ENCODE measurements around the gene FHL1.

The FHL1 gene

DNA sequence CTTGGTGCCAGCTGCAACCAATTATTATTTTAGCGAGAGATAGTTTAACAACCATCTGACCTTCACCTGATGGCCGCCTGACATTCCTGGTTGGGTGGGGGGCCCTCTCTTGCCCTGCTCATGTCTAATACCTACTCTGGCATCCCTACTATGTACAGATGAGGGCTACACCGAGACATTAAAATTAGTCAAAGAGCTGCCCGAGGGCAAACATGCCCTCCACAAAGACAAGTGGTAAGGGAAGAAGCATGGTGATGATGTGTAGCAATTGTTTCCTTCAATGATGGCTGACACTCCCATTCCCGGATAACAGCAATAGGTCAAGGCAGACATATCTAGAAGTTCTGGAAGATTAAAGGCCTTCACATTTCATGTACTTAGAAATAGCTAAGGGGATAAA lies 54.3 kb downstream of the FHL1 start:
- no peaks in the 10 kb centered on the region for H3K9me3 ChIP-seq (ENCODE audit: insufficient read depth, low read length)
- no peaks in the 10 kb centered on the region for H3K27me3 ChIP-seq (ENCODE audit: insufficient read depth, insufficient read length)
- no peaks in the 10 kb centered on the region for H3K4me1 ChIP-seq (ENCODE audit: insufficient read depth, insufficient read length)
- H3K36me3 ChIP-seq (ENCODE audit: insufficient read depth, insufficient read length, low read length): no peaks in the 10 kb centered on the region
- TF ChIP-seq SUZ12 (IDR thresholded peaks at IDR 0.05; ENCODE audit: extremely low read depth, insufficient read depth, insufficient read length): no peak
- TF ChIP-seq ZNF274 (IDR thresholded peaks at IDR 0.05; ENCODE audit: low read depth, low read length): no peak
- no peak for TF ChIP-seq YY1 (IDR thresholded peaks at IDR 0.05; ENCODE audit: insufficient read depth, insufficient read length)
- no peak overlapping the region for H3K4me3 ChIP-seq (ENCODE audit: insufficient read length, low read depth)
- H3K9ac ChIP-seq (ENCODE audit: insufficient read length, low read depth): no peak overlapping the region
- DNase-seq (ENCODE audit: low read depth, low spot score): no peak

DNA sequence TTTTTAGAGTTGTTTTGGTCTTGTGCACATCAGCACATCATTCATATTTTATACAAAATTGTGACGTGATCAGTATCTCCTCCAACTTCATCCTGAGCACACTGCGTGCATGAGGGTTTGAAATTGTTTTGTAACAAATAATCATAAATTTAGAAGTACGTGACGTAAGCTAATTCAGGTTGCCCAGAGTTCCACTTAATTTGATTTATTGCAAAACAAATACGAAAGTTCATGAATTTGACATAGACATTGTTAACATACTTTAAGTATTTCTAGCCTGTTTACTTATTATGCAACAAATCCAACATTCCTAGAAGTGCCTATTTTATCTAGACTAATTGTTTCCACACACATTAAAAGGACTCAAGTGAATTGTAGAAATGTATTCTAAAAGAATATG lies 55.6 kb downstream of the FHL1 start:
- TF ChIP-seq ZNF274 (IDR thresholded peaks at IDR 0.05; ENCODE audit: low read depth, low read length) (no peak), YY1 (IDR thresholded peaks at IDR 0.05; ENCODE audit: insufficient read depth, insufficient read length) (no peak), SUZ12 (IDR thresholded peaks at IDR 0.05; ENCODE audit: extremely low read depth, insufficient read depth, insufficient read length) (no peak)
- Histone ChIP-seq H3K9me3 (ENCODE audit: insufficient read depth, low read length) (no peaks in the 10 kb centered on the region), H3K27me3 (ENCODE audit: insufficient read depth, insufficient read length) (no peaks in the 10 kb centered on the region), H3K9ac (ENCODE audit: insufficient read length, low read depth) (no peak overlapping the region), H3K4me1 (ENCODE audit: insufficient read depth, insufficient read length) (no peaks in the 10 kb centered on the region), H3K36me3 (ENCODE audit: insufficient read depth, insufficient read length, low read length) (peaks cover under 1% of the 10 kb centered on the region), H3K4me3 (ENCODE audit: insufficient read length, low read depth) (no peak overlapping the region)
- DNase-seq (ENCODE audit: low read depth, low spot score): no peak

DNA sequence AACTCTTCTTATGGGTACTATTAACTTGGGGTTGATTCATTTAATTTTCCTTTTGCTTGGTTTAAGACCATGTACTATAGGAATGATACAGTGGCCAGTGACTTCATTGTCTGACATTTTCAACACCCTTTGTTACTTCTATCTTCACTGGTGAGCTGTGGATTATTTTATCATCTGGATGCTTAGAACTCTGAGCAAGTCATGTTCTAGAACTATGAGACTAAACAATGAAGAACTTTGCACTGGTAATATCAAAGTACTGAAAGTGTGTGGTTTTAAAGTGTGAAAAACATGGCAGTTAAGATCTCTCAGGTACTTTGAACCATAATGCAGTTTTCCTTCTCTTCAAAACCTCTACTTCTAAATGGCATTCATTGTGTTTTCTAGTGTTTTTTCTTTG lies 56.1 kb downstream of the FHL1 start:
- TF ChIP-seq SUZ12 (IDR thresholded peaks at IDR 0.05; ENCODE audit: extremely low read depth, insufficient read depth, insufficient read length): no peak
- no peak for TF ChIP-seq ZNF274 (IDR thresholded peaks at IDR 0.05; ENCODE audit: low read depth, low read length)
- TF ChIP-seq YY1 (IDR thresholded peaks at IDR 0.05; ENCODE audit: insufficient read depth, insufficient read length): no peak
- Histone ChIP-seq H3K9ac (ENCODE audit: insufficient read length, low read depth) (no peak overlapping the region), H3K36me3 (ENCODE audit: insufficient read depth, insufficient read length, low read length) (peaks cover 4% of the 10 kb centered on the region), H3K27me3 (ENCODE audit: insufficient read depth, insufficient read length) (no peaks in the 10 kb centered on the region), H3K4me1 (ENCODE audit: insufficient read depth, insufficient read length) (no peaks in the 10 kb centered on the region), H3K9me3 (ENCODE audit: insufficient read depth, low read length) (no peaks in the 10 kb centered on the region), H3K4me3 (ENCODE audit: insufficient read length, low read depth) (no peak overlapping the region)
- no peak for DNase-seq (ENCODE audit: low read depth, low spot score)

DNA sequence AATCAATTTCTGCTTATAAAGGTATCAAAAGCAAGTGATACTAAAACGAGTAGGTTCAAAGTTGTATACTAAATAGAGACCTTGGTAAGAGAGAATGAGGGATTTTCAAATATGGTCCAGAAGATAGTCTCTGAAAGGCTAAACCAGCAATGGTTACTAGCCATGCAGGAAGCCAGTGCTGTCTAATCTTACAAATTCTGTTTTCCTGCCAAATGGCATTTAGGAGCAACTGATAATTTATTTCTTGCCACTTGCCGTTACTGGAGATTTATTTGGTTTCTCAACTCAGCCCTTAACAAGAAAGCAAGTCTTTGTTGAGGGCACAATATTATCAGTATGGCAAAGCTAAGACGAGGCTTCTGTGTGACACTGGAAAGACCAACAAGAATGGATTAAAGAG lies 56.6 kb downstream of the FHL1 start:
- no peak for TF ChIP-seq SUZ12 (IDR thresholded peaks at IDR 0.05; ENCODE audit: extremely low read depth, insufficient read depth, insufficient read length)
- no peak for TF ChIP-seq ZNF274 (IDR thresholded peaks at IDR 0.05; ENCODE audit: low read depth, low read length)
- no peak for TF ChIP-seq YY1 (IDR thresholded peaks at IDR 0.05; ENCODE audit: insufficient read depth, insufficient read length)
- H3K9ac ChIP-seq (ENCODE audit: insufficient read length, low read depth): no peak overlapping the region
- no peaks in the 10 kb centered on the region for H3K4me1 ChIP-seq (ENCODE audit: insufficient read depth, insufficient read length)
- peaks cover 4% of the 10 kb centered on the region for H3K36me3 ChIP-seq (ENCODE audit: insufficient read depth, insufficient read length, low read length)
- H3K27me3 ChIP-seq (ENCODE audit: insufficient read depth, insufficient read length): no peaks in the 10 kb centered on the region
- DNase-seq (ENCODE audit: low read depth, low spot score): no peak
- H3K9me3 ChIP-seq (ENCODE audit: insufficient read depth, low read length): no peaks in the 10 kb centered on the region
- H3K4me3 ChIP-seq (ENCODE audit: insufficient read length, low read depth): no peak overlapping the region

DNA sequence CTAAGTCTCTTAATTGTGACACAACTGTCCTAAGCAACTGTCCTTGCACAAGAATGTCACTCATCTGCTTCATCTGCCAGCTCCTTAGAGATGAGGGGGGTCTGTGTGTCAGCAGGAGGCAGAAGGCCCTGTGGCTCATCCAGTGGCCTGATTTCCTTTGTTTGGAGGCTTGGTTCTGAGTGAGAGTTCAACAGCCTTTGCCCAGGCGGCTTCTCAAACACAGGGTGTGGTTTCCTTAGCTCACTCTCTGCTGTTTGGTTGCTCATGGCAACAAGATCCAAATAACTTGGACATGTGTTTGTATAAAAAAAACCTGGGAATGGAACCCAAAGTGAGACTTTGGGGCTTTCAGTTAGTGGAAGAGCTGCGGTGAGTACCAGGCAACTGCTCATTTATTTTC lies 57.2 kb downstream of the FHL1 start:
- Histone ChIP-seq H3K9ac (ENCODE audit: insufficient read length, low read depth) (no peak overlapping the region), H3K36me3 (ENCODE audit: insufficient read depth, insufficient read length, low read length) (peaks cover 4% of the 10 kb centered on the region), H3K9me3 (ENCODE audit: insufficient read depth, low read length) (no peaks in the 10 kb centered on the region), H3K4me1 (ENCODE audit: insufficient read depth, insufficient read length) (no peaks in the 10 kb centered on the region), H3K4me3 (ENCODE audit: insufficient read length, low read depth) (no peak overlapping the region), H3K27me3 (ENCODE audit: insufficient read depth, insufficient read length) (no peaks in the 10 kb centered on the region)
- TF ChIP-seq ZNF274 (IDR thresholded peaks at IDR 0.05; ENCODE audit: low read depth, low read length): no peak
- no peak for TF ChIP-seq YY1 (IDR thresholded peaks at IDR 0.05; ENCODE audit: insufficient read depth, insufficient read length)
- TF ChIP-seq SUZ12 (IDR thresholded peaks at IDR 0.05; ENCODE audit: extremely low read depth, insufficient read depth, insufficient read length): no peak
- no peak for DNase-seq (ENCODE audit: low read depth, low spot score)

DNA sequence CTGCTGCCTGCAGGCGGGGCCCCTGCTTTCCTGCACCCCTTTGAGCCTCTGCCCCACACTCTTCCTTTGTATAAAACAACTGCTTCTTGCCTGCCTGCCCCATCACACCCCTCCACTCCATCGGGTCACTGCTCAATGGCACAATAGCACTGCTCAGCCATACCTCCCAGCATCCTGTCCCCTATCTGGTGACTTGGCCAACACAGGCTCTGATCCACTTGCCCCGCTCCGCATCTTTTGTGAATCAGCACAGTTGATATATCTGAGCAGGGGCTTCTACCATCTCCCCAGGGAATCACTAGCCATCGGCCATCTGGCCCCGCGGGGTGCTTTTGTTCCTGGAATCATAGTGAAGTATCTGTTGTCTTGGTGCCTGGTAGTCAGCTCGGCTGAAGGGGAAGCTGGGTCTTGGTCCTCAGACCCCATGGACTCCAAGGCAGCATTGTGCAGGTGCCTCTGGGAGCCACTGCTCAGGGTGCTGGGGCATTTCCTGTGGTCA lies 58.6 kb downstream of the FHL1 start:
- no peak overlapping the region for H3K9ac ChIP-seq (ENCODE audit: insufficient read length, low read depth)
- H3K4me3 ChIP-seq (ENCODE audit: insufficient read length, low read depth): no peak overlapping the region
- H3K9me3 ChIP-seq (ENCODE audit: insufficient read depth, low read length): no peaks in the 10 kb centered on the region
- H3K36me3 ChIP-seq (ENCODE audit: insufficient read depth, insufficient read length, low read length): peaks cover 4% of the 10 kb centered on the region
- H3K27me3 ChIP-seq (ENCODE audit: insufficient read depth, insufficient read length): no peaks in the 10 kb centered on the region
- H3K4me1 ChIP-seq (ENCODE audit: insufficient read depth, insufficient read length): no peaks in the 10 kb centered on the region
- TF ChIP-seq ZNF274 (IDR thresholded peaks at IDR 0.05; ENCODE audit: low read depth, low read length): no peak
- TF ChIP-seq SUZ12 (IDR thresholded peaks at IDR 0.05; ENCODE audit: extremely low read depth, insufficient read depth, insufficient read length): no peak
- no peak for TF ChIP-seq YY1 (IDR thresholded peaks at IDR 0.05; ENCODE audit: insufficient read depth, insufficient read length)
- no peak for DNase-seq (ENCODE audit: low read depth, low spot score)

DNA sequence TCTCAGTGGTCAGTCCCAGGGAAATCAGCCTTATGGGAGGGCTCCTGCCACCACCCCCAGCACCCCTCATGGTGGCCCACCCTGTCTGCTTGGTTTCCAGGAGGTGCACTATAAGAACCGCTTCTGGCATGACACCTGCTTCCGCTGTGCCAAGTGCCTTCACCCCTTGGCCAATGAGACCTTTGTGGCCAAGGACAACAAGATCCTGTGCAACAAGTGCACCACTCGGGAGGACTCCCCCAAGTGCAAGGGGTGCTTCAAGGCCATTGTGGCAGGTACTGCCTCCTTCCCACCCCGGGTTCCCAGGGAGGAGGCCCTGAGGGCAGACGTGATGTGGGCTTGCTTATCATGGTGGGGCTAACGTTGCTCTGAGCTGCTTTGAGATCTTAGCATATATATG lies 59.6 kb downstream of the FHL1 start:
- DNase-seq (ENCODE audit: low read depth, low spot score): no peak
- TF ChIP-seq ZNF274 (IDR thresholded peaks at IDR 0.05; ENCODE audit: low read depth, low read length) (no peak), YY1 (IDR thresholded peaks at IDR 0.05; ENCODE audit: insufficient read depth, insufficient read length) (no peak), SUZ12 (IDR thresholded peaks at IDR 0.05; ENCODE audit: extremely low read depth, insufficient read depth, insufficient read length) (no peak)
- Histone ChIP-seq H3K27me3 (ENCODE audit: insufficient read depth, insufficient read length) (no peaks in the 10 kb centered on the region), H3K36me3 (ENCODE audit: insufficient read depth, insufficient read length, low read length) (peaks cover 4% of the 10 kb centered on the region), H3K4me3 (ENCODE audit: insufficient read length, low read depth) (no peak overlapping the region), H3K9ac (ENCODE audit: insufficient read length, low read depth) (no peak overlapping the region), H3K9me3 (ENCODE audit: insufficient read depth, low read length) (no peaks in the 10 kb centered on the region), H3K4me1 (ENCODE audit: insufficient read depth, insufficient read length) (no peaks in the 10 kb centered on the region)

Data from NT2/D1 (cell line).